Nephron progenitor cell (in vitro differentiated cells): ENCODE data around the gene TAF11.

Experiments
- DNase-seq: peaks from one replicate; pipeline ENCODE4 v3.0.0; 2021
- H3K27ac Mint-ChIP-seq: 2 replicates; pipeline ENCODE4 v1.8.0; 2021; ENCODE audit warnings: mild to moderate bottlenecking, moderate library complexity, mixed read lengths
- H3K27me3 Mint-ChIP-seq: 2 replicates; pipeline ENCODE4 v1.8.0; 2021; ENCODE audit warnings: mild to moderate bottlenecking, low read depth, mixed read lengths; ENCODE audit not compliant: poor library complexity
- H3K36me3 Mint-ChIP-seq: 2 replicates; pipeline ENCODE4 v1.8.0; 2021; ENCODE audit warnings: low read depth, mixed read lengths
- H3K4me1 Mint-ChIP-seq: 2 replicates; pipeline ENCODE4 v1.8.0; 2021; ENCODE audit warnings: mixed read lengths
- H3K4me3 Mint-ChIP-seq: 2 replicates; pipeline ENCODE4 v1.8.0; 2021; ENCODE audit warnings: mild to moderate bottlenecking, moderate library complexity, mixed read lengths
- H3K9me3 Mint-ChIP-seq: 2 replicates; pipeline ENCODE4 v1.8.0; 2021; ENCODE audit warnings: mild to moderate bottlenecking, moderate library complexity, mixed read lengths
- CTCF ChIP-seq: fragments of 200-600 bp; sonication (generic); IDR thresholded peaks from 2 replicates; pipeline ENCODE4 v1.5.0; 2021; ENCODE audit warnings: antibody characterized with exemption

TAF11 gene

DNA sequence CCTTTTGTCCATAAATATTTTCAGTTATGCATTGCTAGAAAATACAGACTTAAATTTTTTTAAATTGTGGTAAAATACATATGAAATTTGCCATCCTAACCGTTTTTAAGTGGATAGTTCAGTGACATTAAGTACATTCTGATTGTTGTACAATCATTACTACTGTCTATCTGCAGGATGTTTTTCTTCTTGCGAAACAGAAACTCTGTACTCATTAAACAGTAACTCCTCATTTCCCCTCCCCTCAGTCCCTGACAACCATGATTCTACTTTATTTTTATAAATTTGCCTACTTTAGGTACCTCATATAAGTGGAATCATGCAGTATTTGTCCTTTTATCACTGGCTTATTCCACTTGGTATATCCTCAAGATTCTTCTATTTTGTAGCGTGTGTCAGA lies 21.3 kb downstream of the TAF11 start:
- TF ChIP-seq CTCF, result no peak
- H3K4me3 Mint-ChIP-seq, result no peak overlapping the region
- no peaks in the 10 kb centered on the region for H3K4me1 Mint-ChIP-seq
- no peak overlapping the region for H3K27ac Mint-ChIP-seq
- H3K9me3 Mint-ChIP-seq, result no peaks in the 10 kb centered on the region
- DNase-seq, result no peak
- H3K27me3 Mint-ChIP-seq, result no peaks in the 10 kb centered on the region
- H3K36me3 Mint-ChIP-seq, result peaks cover 55% of the 10 kb centered on the region

DNA sequence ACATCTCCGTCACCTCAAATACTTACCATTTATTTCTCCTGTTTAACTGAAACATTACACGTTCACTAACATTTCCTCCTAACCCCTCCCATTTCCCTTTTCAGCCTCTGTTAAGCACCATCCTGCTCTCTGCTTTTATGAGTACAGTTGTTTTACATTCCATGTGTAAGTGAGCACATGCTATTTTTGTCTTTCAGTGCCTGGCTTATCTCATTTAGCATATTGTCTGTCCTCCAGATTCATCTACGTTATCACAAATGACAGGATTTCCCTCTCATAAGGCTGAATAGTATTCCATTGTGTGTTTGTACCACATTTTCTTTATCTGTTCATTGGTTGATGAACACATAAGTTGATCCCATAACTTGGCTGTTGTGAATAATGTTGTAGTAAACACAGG lies 22.7 kb downstream of the TAF11 start:
- H3K4me1 Mint-ChIP-seq, result no peaks in the 10 kb centered on the region
- TF ChIP-seq CTCF, result no peak
- H3K4me3 Mint-ChIP-seq, result no peak overlapping the region
- H3K36me3 Mint-ChIP-seq, result peaks cover 42% of the 10 kb centered on the region
- H3K27ac Mint-ChIP-seq, result no peak overlapping the region
- H3K9me3 Mint-ChIP-seq, result no peaks in the 10 kb centered on the region
- H3K27me3 Mint-ChIP-seq, result no peaks in the 10 kb centered on the region
- DNase-seq, result no peak

GRCh38 chr6:34864007-34864406 lies 23.8 kb downstream of the TAF11 start:
- no peak for TF ChIP-seq CTCF
- Mint-ChIP-seq H3K4me1 (no peaks in the 10 kb centered on the region), H3K27ac (peak overlapping the region; percentile 57), H3K4me3 (no peak overlapping the region), H3K27me3 (no peaks in the 10 kb centered on the region), H3K9me3 (no peaks in the 10 kb centered on the region), H3K36me3 (peaks cover 44% of the 10 kb centered on the region)
- no peak for DNase-seq

DNA sequence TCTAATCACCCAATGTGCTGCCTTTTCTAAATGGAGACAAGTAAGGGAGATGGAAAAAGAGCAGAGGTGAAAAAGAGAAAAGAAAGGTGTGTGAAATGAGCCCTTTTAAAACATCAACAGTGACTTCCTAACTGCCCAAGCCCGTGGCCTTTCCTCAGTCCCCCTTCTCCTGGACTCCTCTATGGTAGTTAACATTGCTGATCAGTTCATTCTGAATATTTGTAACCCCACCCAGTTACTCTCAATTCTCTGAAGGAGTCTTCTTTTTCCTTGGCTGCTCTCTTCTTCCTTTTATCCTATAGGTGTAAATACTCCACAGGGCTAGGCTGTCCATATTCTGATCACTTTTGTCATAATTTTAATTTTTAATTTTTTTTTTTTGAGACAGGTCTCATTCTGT lies 27.1 kb downstream of the TAF11 start:
- Mint-ChIP-seq H3K9me3 (no peaks in the 10 kb centered on the region), H3K4me1 (no peaks in the 10 kb centered on the region), H3K27ac (peak overlapping the region; percentile 36), H3K4me3 (no peak overlapping the region), H3K36me3 (peaks cover 51% of the 10 kb centered on the region), H3K27me3 (no peaks in the 10 kb centered on the region)
- TF ChIP-seq CTCF, result no peak
- DNase-seq, result no peak

- H3K9me3 Mint-ChIP-seq, result no peaks in the 10 kb centered on the region
- no peak overlapping the region for H3K4me3 Mint-ChIP-seq
- TF ChIP-seq CTCF, result no peak
- H3K27ac Mint-ChIP-seq, result no peak overlapping the region
- no peak for DNase-seq
- peaks cover 52% of the 10 kb centered on the region for H3K36me3 Mint-ChIP-seq
- no peaks in the 10 kb centered on the region for H3K4me1 Mint-ChIP-seq
- H3K27me3 Mint-ChIP-seq, result no peaks in the 10 kb centered on the region
Measured at GRCh38 chr6:34859951-34860350, 27.9 kb downstream of the TAF11 start.

- H3K4me3 Mint-ChIP-seq, result no peak overlapping the region
- TF ChIP-seq CTCF, result no peak
- DNase-seq, result no peak
- H3K27ac Mint-ChIP-seq, result no peak overlapping the region
- H3K36me3 Mint-ChIP-seq, result peaks cover 46% of the 10 kb centered on the region
- no peaks in the 10 kb centered on the region for H3K4me1 Mint-ChIP-seq
- H3K27me3 Mint-ChIP-seq, result no peaks in the 10 kb centered on the region
- no peaks in the 10 kb centered on the region for H3K9me3 Mint-ChIP-seq
Measured at GRCh38 chr6:34858681-34859080, 29.2 kb downstream of the TAF11 start.
